Measurements from ENCODE around the gene MYO7A.

Gene MYO7A

DNA sequence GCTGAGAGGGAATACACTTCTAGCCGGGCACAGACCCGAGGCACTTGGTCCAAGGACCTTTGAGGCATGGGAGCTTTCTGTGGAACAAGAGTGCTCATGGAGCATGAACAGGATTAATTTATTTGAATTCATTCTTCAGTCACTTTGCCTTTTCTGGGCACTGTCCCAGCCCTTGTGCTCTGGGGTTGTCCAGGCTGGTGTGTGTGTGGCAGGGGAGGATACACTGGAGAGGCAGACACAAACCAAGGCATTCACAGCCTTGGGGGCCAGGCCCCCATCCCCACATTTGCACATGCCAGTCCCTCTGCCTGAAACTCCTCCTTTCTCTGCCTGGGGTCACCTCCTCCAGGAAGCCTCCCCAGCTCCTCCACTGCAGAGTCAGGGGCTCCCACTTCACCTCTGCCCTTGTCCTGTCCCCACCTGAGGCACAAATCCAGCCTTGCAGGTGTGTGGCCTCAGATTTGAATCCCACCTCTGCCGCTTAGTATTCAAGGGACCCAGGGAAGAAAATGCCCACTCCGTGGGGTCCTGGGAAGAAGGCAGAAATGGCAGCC, 55.5 kb downstream of the MYO7A start:
- H3K4me3 ChIP-seq (ENCODE audit: low read depth, low read length): no peak overlapping the region
- in situ Hi-C loops (cut with HindIII; ENCODE audit: low sequenced_read_pairs): no loop called here
- TF ChIP-seq, protein P1, sequence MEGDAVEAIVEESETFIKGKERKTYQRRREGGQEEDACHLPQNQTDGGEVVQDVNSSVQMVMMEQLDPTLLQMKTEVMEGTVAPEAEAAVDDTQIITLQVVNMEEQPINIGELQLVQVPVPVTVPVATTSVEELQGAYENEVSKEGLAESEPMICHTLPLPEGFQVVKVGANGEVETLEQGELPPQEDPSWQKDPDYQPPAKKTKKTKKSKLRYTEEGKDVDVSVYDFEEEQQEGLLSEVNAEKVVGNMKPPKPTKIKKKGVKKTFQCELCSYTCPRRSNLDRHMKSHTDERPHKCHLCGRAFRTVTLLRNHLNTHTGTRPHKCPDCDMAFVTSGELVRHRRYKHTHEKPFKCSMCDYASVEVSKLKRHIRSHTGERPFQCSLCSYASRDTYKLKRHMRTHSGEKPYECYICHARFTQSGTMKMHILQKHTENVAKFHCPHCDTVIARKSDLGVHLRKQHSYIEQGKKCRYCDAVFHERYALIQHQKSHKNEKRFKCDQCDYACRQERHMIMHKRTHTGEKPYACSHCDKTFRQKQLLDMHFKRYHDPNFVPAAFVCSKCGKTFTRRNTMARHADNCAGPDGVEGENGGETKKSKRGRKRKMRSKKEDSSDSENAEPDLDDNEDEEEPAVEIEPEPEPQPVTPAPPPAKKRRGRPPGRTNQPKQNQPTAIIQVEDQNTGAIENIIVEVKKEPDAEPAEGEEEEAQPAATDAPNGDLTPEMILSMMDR (IDR thresholded peaks at IDR 0.05; ENCODE audit: low read depth, low read length, missing control alignments): no peak
- DNase-seq (ENCODE audit: low read depth): no peak

DNA sequence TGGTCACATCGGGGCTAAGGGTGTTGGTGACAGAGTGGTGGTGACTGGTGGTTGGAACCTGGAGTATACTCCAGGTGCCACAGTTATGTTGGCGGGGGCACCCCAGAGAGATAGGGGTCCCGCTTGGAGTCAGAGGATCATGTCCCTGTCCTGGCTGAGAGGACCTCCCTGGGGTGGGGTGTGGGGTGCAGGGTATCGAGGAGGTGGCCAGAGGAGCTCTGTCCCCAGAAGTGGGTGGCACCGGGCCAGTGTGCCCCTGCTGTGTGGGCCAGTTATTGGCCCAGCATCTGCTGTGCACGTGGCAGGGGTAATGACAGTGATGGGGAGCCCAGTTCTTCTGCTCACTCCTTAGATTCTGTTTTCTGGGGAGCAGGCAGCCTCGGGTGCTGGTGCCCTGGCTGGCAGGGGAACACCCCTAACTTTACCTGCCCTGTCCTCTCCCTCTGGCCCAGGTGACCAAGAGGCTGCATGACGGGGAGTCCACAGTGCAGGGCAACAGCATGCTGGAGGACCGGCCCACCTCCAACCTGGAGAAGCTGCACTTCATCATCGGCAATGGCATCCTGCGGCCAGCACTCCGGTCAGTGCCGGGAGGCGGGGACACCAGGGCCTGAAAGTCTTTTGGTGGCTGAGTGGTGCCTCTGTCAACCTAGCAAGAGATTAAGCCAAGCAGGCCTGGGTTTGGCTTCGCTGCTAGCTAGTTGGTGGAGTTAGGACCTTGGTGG, 56.3 kb downstream of the MYO7A start:
- no peak overlapping the region for H3K4me3 ChIP-seq (ENCODE audit: low read depth, low read length)
- TF ChIP-seq, protein P1 (IDR thresholded peaks at IDR 0.05; ENCODE audit: low read depth, low read length, missing control alignments): no peak
- DNase-seq (ENCODE audit: low read depth): no peak
- in situ Hi-C loops (cut with HindIII; ENCODE audit: low sequenced_read_pairs): no loop called here

DNA sequence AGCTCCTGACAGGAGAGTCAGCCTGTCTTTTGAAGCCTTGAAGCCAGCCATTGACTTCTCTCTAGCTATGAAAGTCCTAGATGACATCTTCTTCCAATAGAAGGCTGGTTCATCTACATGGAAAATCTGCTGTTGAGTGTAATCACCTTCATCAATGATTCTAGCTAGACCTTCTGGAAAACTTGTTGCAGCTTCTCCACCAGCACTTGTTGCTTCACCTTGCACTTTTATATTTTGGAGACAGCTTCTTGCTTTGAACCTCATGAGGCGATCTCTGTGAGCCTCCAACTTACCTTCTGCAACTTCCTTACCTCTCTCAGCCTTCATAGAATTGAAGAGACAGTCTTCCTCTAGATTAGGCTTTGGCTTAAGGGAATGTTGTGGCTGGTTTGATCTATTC, 58.3 kb downstream of the MYO7A start:
- no peak overlapping the region for H3K4me3 ChIP-seq (ENCODE audit: low read depth, low read length)
- no peak for DNase-seq (ENCODE audit: low read depth)
- in situ Hi-C loops (cut with HindIII; ENCODE audit: low sequenced_read_pairs): no loop called here
- TF ChIP-seq, protein P1 (IDR thresholded peaks at IDR 0.05; ENCODE audit: low read depth, low read length, missing control alignments): no peak

DNA sequence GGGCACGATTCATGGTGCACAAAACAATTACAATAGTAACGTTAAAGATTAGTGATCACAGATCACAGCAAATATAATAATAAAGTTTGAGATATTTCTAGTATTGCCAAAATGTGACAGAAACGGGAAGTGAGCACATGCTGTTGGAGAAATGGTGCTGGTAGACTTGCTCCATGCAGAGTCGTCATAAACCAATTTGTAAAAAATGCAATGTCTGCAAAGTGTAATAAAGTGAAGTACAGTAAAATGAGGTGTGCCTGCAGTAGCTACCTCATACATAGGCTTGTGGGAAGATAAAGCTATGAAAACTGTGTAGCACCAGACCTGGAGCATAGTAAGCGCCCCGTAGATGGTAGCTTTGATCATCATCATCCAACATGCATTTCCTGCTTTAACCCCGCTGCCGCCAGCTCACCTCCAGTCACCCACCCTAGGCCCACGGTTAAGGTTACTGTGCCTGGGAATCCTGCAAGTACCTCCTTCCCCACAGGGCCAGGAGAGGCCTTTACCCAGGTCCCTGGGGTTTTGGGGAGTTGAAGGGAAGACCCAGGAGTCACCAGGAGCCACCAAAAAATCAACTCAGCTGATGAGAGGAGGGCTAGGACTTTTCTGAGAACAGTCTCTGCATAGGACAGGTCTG, 59.2 kb downstream of the MYO7A start:
- in situ Hi-C loops (cut with HindIII; ENCODE audit: low sequenced_read_pairs): no loop called here
- no peak for DNase-seq (ENCODE audit: low read depth)
- no peak overlapping the region for H3K4me3 ChIP-seq (ENCODE audit: low read depth, low read length)
- TF ChIP-seq, protein P1 (IDR thresholded peaks at IDR 0.05; ENCODE audit: low read depth, low read length, missing control alignments): no peak

DNA sequence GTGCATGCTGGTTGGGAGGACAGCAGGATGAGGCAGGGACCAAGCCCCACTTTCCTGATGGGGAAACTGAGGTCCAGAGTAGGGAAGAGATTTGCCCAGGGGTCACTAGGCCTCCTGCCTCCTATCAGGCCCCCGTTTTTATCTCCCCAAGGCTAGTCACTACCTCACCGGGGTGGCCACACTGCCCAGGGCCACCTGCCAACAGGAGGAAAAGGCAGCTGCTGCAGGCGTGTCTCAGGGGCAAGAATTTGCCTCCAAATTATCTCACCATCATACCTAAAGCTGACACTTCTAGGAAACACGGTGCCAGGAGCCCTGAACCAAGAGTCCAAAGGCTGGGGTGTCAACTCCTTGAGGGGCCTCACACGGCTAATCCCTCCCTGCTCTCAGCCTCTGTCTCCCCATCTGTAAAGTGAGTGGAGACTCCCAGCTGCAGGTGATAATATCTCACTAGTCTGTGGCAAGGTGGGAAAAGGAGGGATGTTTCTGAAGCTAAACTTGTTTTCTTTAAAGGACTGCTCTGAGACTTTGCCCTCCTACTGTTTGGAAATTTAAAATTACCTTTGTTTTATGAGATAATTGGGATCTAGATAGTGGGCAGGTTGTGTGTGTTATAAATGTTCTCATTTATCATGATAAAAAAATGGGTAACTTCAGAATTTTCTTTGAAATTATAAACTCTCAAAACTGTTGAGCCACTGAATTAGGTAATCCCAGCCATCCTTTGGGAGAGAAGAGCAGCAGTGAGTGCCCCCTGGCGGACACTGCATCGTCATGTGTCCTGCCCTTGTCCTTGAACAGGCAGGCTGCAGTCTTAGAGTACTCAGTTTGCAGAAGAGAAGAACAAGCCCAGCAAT, 60.0 kb downstream of the MYO7A start:
- in situ Hi-C loops (cut with HindIII; ENCODE audit: low sequenced_read_pairs): no loop called here
- no peak overlapping the region for H3K4me3 ChIP-seq (ENCODE audit: low read depth, low read length)
- DNase-seq (ENCODE audit: low read depth): peak; percentile 64
- TF ChIP-seq, protein P1 (IDR thresholded peaks at IDR 0.05; ENCODE audit: low read depth, low read length, missing control alignments): peak; percentile 89

Data from astrocyte of the cerebellum (primary cell).